Astrocyte (in vitro differentiated cells and primary cell): ENCODE measurements around the gene IL20RA. TPM values are rescaled to one million over a fixed set of nuclear protein-coding genes. Genes with fewer than 3 reads are reported as not detected.

Source experiments
- DNase-seq: peaks from one replicate; pipeline ENCODE4 v3.0.0-alpha.2; 2010; ENCODE audit warnings: low read depth
- FAIRE-seq: peaks from 2 replicates; lab custom pipeline; 2011; peaks lifted over from hg19 to GRCh38; lab: Jason Lieb, UNC
- H2AFZ ChIP-seq: 2 replicates; pipeline ENCODE4 v1.6.0; 2012; ENCODE audit warnings: low read depth, low read length, inconsistent platforms
- H3K27ac ChIP-seq: 2 replicates; pipeline ENCODE4 v1.5.1; 2011; ENCODE audit warnings: low read depth, low read length, inconsistent platforms
- H3K27me3 ChIP-seq: 2 replicates; pipeline ENCODE4 v1.6.0; 2011; ENCODE audit warnings: low read length, inconsistent platforms; ENCODE audit not compliant: insufficient read depth
- H3K36me3 ChIP-seq: 2 replicates; pipeline ENCODE4 v1.5.1; 2011; ENCODE audit warnings: low read length, inconsistent platforms; ENCODE audit not compliant: insufficient read depth
- H3K4me1 ChIP-seq: 2 replicates; pipeline ENCODE4 v1.5.1; 2011; ENCODE audit warnings: low read length, inconsistent platforms; ENCODE audit not compliant: insufficient read depth
- H3K4me2 ChIP-seq: 2 replicates; pipeline ENCODE4 v1.6.0; 2012; ENCODE audit warnings: low read length, inconsistent platforms
- H3K4me3 ChIP-seq: 2 replicates; pipeline ENCODE4 v1.5.1; 2011; ENCODE audit warnings: low read depth, mild to moderate bottlenecking, low read length, inconsistent platforms; ENCODE audit not compliant: insufficient read depth
- H3K79me2 ChIP-seq: 2 replicates; pipeline ENCODE4 v1.6.0; 2012; ENCODE audit warnings: mild to moderate bottlenecking, low read length, inconsistent platforms; ENCODE audit not compliant: insufficient read depth
- H3K9ac ChIP-seq: 2 replicates; pipeline ENCODE4 v1.6.0; 2012; ENCODE audit warnings: mild to moderate bottlenecking, low read length, inconsistent platforms
- H3K9me3 ChIP-seq: 2 replicates; pipeline ENCODE4 v1.5.1; 2012; ENCODE audit warnings: low read depth, mild to moderate bottlenecking, low read length, inconsistent platforms; ENCODE audit not compliant: insufficient read depth
- H4K20me1 ChIP-seq: 2 replicates; pipeline ENCODE4 v1.6.0; 2012; ENCODE audit warnings: low read length, inconsistent platforms; ENCODE audit not compliant: insufficient read depth
- H3K27ac Mint-ChIP-seq: one replicate; pipeline ENCODE4 v1.8.0; 2021; ENCODE audit warnings: mild to moderate bottlenecking, mixed read lengths; ENCODE audit not compliant: unreplicated experiment
- H3K27me3 Mint-ChIP-seq: one replicate; pipeline ENCODE4 v1.8.0; 2021; ENCODE audit warnings: low read depth, mixed read lengths; ENCODE audit not compliant: unreplicated experiment
- H3K36me3 Mint-ChIP-seq: one replicate; pipeline ENCODE4 v1.8.0; 2021; ENCODE audit warnings: low read depth, mixed read lengths; ENCODE audit not compliant: unreplicated experiment
- H3K4me1 Mint-ChIP-seq: one replicate; pipeline ENCODE4 v1.8.0; 2021; ENCODE audit warnings: low read depth, mixed read lengths; ENCODE audit not compliant: unreplicated experiment
- H3K4me3 Mint-ChIP-seq: one replicate; pipeline ENCODE4 v1.8.0; 2021; ENCODE audit warnings: mild to moderate bottlenecking, moderate library complexity, mixed read lengths; ENCODE audit not compliant: unreplicated experiment
- H3K9me3 Mint-ChIP-seq: one replicate; pipeline ENCODE4 v1.8.0; 2021; ENCODE audit warnings: mild to moderate bottlenecking, mixed read lengths; ENCODE audit not compliant: unreplicated experiment
- CTCF ChIP-seq: IDR thresholded peaks from 2 replicates; pipeline ENCODE4 v1.5.1; 2011; ENCODE audit warnings: low read depth, mild to moderate bottlenecking, inconsistent platforms, low read length, moderate library complexity; ENCODE audit not compliant: insufficient read depth
- EZH2 ChIP-seq: IDR thresholded peaks from 2 replicates; pipeline ENCODE4 v1.6.1; 2012; ENCODE audit warnings: mild to moderate bottlenecking, low read length, inconsistent platforms; ENCODE audit not compliant: insufficient read depth
- total RNA-seq: library from RNA; stranded (reverse); gene quantifications from 2 replicates; pipeline ENCODE4 v1.2.1, GENCODE V29; 2021

Gene IL20RA
- total RNA-seq, 1 donor from 2014 or later = 0.07 TPM

GRCh38 chr6:137019476-137020272 is 25.1 kb downstream of the IL20RA start:
- no peak for TF ChIP-seq EZH2
- TF ChIP-seq CTCF = no peak
- H3K4me3 Mint-ChIP-seq = no peak overlapping the region
- H3K27me3 ChIP-seq = peaks cover 5% of the 10 kb centered on the region
- H3K4me3 ChIP-seq = no peak overlapping the region
- H3K9me3 ChIP-seq = no peaks in the 10 kb centered on the region
- H2AFZ ChIP-seq = no peak overlapping the region
- peaks cover 22% of the 10 kb centered on the region for H3K4me1 Mint-ChIP-seq
- H4K20me1 ChIP-seq = no peaks in the 10 kb centered on the region
- no peaks in the 10 kb centered on the region for H3K36me3 ChIP-seq
- no peak overlapping the region for H3K9ac ChIP-seq
- DNase-seq = no peak
- no peaks in the 10 kb centered on the region for H3K36me3 Mint-ChIP-seq
- no peaks in the 10 kb centered on the region for H3K9me3 Mint-ChIP-seq
- peaks cover 7% of the 10 kb centered on the region for H3K27me3 Mint-ChIP-seq
- no peak overlapping the region for H3K27ac Mint-ChIP-seq
- H3K27ac ChIP-seq = no peak overlapping the region
- peaks cover 11% of the 10 kb centered on the region for H3K4me1 ChIP-seq
- no peaks in the 10 kb centered on the region for H3K79me2 ChIP-seq
- no peak overlapping the region for H3K4me2 ChIP-seq
- no peak for FAIRE-seq

- TF ChIP-seq EZH2 (no peak), CTCF (no peak)
- peaks cover 29% of the 10 kb centered on the region for H3K4me1 Mint-ChIP-seq
- Histone ChIP-seq H3K4me2 (peak overlapping the region; percentile 65), H4K20me1 (no peaks in the 10 kb centered on the region), H2AFZ (no peak overlapping the region), H3K4me1 (peaks cover 16% of the 10 kb centered on the region), H3K27me3 (no peaks in the 10 kb centered on the region), H3K4me3 (no peak overlapping the region), H3K9me3 (no peaks in the 10 kb centered on the region), H3K79me2 (no peaks in the 10 kb centered on the region), H3K27ac (peak overlapping the region; percentile 45), H3K9ac (no peak overlapping the region), H3K36me3 (no peaks in the 10 kb centered on the region)
- peak overlapping the region; percentile 10 for H3K27ac Mint-ChIP-seq
- H3K4me3 Mint-ChIP-seq = no peak overlapping the region
- no peak for FAIRE-seq
- H3K9me3 Mint-ChIP-seq = no peaks in the 10 kb centered on the region
- H3K27me3 Mint-ChIP-seq = no peaks in the 10 kb centered on the region
- H3K36me3 Mint-ChIP-seq = no peaks in the 10 kb centered on the region
- DNase-seq = no peak
These were observed 27.7 kb downstream of the IL20RA start for GRCh38 chr6:137017081-137017480.

GRCh38 chr6:137016356-137016755 is 28.4 kb downstream of the IL20RA start:
- Histone ChIP-seq H3K4me2 (peak overlapping the region; percentile 65), H3K27ac (peak overlapping the region; percentile 45), H3K79me2 (no peaks in the 10 kb centered on the region), H4K20me1 (no peaks in the 10 kb centered on the region), H3K9ac (peak overlapping the region; percentile 3), H3K36me3 (no peaks in the 10 kb centered on the region), H3K4me1 (peaks cover 23% of the 10 kb centered on the region), H2AFZ (no peak overlapping the region), H3K27me3 (no peaks in the 10 kb centered on the region), H3K9me3 (no peaks in the 10 kb centered on the region), H3K4me3 (no peak overlapping the region)
- no peaks in the 10 kb centered on the region for H3K27me3 Mint-ChIP-seq
- FAIRE-seq (no peak), DNase-seq (peak; percentile 97)
- no peaks in the 10 kb centered on the region for H3K9me3 Mint-ChIP-seq
- H3K4me1 Mint-ChIP-seq = peaks cover 29% of the 10 kb centered on the region
- TF ChIP-seq CTCF (no peak), EZH2 (no peak)
- no peak overlapping the region for H3K4me3 Mint-ChIP-seq
- peak overlapping the region; percentile 66 for H3K27ac Mint-ChIP-seq
- no peaks in the 10 kb centered on the region for H3K36me3 Mint-ChIP-seq
